Measurements from ENCODE around the gene FOSL1.
A peak's percentile ranks its signal among the peaks of the same experiment; 100 is the strongest.

The FOSL1 gene

DNA sequence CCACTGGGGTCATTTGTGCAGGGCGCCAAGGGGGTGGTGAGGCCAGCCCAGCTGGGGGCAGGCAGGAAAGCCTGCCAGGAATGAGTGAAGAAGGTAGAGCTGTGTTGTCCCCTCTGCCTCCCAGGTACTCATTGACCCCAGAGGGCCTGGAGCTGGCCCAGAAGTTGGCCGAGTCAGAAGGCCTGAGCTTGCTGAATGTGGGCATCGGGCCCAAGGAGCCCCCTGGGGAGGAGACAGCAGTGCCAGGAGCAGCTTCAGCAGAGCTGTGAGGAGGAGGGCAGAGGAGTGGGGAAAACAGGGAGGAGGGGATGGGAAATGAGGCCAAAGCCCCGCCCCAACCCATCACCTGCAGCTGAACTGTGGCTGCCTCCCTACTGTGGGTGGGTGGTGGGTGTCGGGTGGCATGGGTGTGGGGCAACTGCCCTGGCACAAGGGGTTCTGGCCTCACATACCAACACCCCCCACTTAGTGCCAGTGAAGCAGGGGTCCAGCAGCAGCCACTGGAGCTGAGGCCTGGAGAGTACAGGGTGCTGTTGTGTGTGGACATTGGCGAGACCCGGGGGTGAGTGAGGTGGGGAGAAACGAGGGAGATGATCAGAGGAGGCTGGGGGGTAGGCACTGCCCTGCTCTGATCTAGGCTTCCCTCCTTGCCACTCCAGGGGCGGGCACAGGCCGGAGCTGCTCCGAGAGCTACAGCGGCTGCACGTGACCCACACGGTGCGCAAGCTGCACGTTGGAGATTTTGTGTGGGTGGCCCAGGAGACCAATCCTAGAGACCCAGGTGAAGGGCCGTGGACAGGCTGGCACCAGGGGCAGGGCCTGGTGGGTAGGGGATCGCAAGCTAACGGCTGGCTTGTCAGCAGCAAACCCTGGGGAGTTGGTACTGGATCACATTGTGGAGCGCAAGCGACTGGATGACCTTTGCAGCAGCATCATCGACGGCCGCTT, 37.0 kb downstream of the FOSL1 start:
- Histone ChIP-seq H3K9ac (no peak overlapping the region), H3K36me3 (ENCODE audit: insufficient read depth) (no peaks in the 10 kb centered on the region), H3K4me2 (no peak overlapping the region), H2AFZ (ENCODE audit: low read depth) (no peak overlapping the region), H3K4me3 (IDR thresholded peaks at IDR 0.05; ENCODE audit: insufficient read depth, low read depth, low read length) (no peak overlapping the region), H3K27me3 (ENCODE audit: insufficient read depth, low read depth) (no peaks in the 10 kb centered on the region), H3K27ac (no peak overlapping the region; the same call in 1 of the 2 replicates), H3K79me2 (ENCODE audit: insufficient read depth, low read depth) (peaks cover 22% of the 10 kb centered on the region), H3K4me1 (ENCODE audit: low read depth, poor library complexity, severe bottlenecking) (peaks cover 19% of the 10 kb centered on the region), H4K20me1 (ENCODE audit: insufficient read depth) (no peaks in the 10 kb centered on the region)
- TF ChIP-seq CTCF (conservative IDR thresholded peaks at IDR 0.05; ENCODE audit: low read depth, low read length), result no peak

- no peak overlapping the region for H2AFZ ChIP-seq (ENCODE audit: low read depth)
- no peak overlapping the region for H3K4me3 ChIP-seq (IDR thresholded peaks at IDR 0.05; ENCODE audit: insufficient read depth, low read depth, low read length)
- H4K20me1 ChIP-seq (ENCODE audit: insufficient read depth), result no peaks in the 10 kb centered on the region
- H3K27ac ChIP-seq, result no peak overlapping the region; the same call in 1 of the 2 replicates
- no peaks in the 10 kb centered on the region for H3K36me3 ChIP-seq (ENCODE audit: insufficient read depth)
- H3K4me2 ChIP-seq, result peak overlapping the region; percentile 87
- H3K9ac ChIP-seq, result 0 out of 2 replicates have a peak overlapping the region, but pooled peaks have one; percentile 81
- no peaks in the 10 kb centered on the region for H3K27me3 ChIP-seq (ENCODE audit: insufficient read depth, low read depth)
- TF ChIP-seq CTCF (conservative IDR thresholded peaks at IDR 0.05; ENCODE audit: low read depth, low read length), result no peak
- peaks cover 19% of the 10 kb centered on the region for H3K4me1 ChIP-seq (ENCODE audit: low read depth, poor library complexity, severe bottlenecking)
- peaks cover 28% of the 10 kb centered on the region for H3K79me2 ChIP-seq (ENCODE audit: insufficient read depth, low read depth)
Measured at GRCh38 chr11:65862191-65862735, 37.9 kb downstream of the FOSL1 start.

DNA sequence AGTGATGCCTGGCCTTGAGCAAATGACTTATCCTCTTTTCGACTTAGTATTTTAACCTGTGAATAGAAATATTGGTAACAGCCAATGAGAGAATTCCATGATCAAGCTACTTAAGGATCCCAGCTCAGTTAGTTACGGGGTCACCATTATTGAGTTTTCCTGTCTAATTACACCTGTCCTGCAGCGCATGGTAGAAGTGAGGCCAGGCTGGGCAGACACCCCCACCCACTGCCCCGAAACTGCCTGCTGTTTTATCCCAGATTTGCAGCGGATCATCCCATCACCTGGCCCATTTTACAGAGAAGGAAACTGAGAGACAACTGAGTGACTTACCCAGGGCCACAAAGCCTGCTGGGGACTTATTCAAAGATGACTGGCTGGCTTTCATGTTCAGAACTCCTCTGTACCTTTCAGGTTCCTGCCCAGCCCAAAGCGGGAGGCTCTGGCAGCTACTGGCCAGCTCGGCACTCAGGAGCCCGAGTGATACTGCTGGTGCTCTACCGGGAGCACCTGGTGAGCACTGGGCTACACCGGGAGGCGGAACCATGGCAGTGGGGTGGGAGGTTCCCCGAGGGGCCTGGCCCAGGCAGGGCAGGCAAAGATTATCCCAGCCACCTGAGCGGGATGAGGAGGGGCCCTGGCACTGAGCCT, 38.5 kb downstream of the FOSL1 start:
- Histone ChIP-seq H3K4me3 (IDR thresholded peaks at IDR 0.05; ENCODE audit: insufficient read depth, low read depth, low read length) (no peak overlapping the region), H3K27me3 (ENCODE audit: insufficient read depth, low read depth) (no peaks in the 10 kb centered on the region), H4K20me1 (ENCODE audit: insufficient read depth) (peaks cover 2% of the 10 kb centered on the region), H3K4me1 (ENCODE audit: low read depth, poor library complexity, severe bottlenecking) (peaks cover 20% of the 10 kb centered on the region), H3K4me2 (peak overlapping the region; percentile 87), H3K27ac (no peak overlapping the region; the same call in 1 of the 2 replicates), H3K9ac (peak overlapping the region; percentile 81; the same call in 1 of the 2 replicates), H3K36me3 (ENCODE audit: insufficient read depth) (no peaks in the 10 kb centered on the region), H2AFZ (ENCODE audit: low read depth) (no peak overlapping the region), H3K79me2 (ENCODE audit: insufficient read depth, low read depth) (peaks cover 34% of the 10 kb centered on the region)
- no peak for TF ChIP-seq CTCF (conservative IDR thresholded peaks at IDR 0.05; ENCODE audit: low read depth, low read length)

DNA sequence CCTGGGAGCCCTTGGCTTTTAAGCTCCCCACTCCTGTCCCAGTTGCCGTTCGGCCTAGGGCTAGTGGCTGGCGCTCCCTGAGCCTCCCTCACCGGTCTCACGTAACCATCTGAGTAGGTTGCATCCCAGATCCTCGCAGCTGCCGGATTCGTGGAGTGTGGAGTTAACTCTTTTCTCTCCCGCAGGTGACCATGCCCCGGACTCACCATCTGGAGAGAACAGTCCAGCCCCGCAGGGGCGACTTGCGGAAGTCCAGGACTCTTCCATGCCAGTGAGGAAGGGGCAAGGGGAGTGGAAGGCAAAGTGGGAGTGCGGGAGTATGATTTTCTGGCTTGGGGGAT, 39.1 kb downstream of the FOSL1 start:
- Histone ChIP-seq H4K20me1 (ENCODE audit: insufficient read depth) (peaks cover 7% of the 10 kb centered on the region), H2AFZ (ENCODE audit: low read depth) (peak overlapping the region; percentile 55; the same call in 1 of the 2 replicates), H3K4me1 (ENCODE audit: low read depth, poor library complexity, severe bottlenecking) (peaks cover 25% of the 10 kb centered on the region), H3K36me3 (ENCODE audit: insufficient read depth) (no peaks in the 10 kb centered on the region; the same call in 1 of the 2 replicates), H3K4me2 (peak overlapping the region; percentile 87), H3K4me3 (IDR thresholded peaks at IDR 0.05; ENCODE audit: insufficient read depth, low read depth, low read length) (no peak overlapping the region), H3K79me2 (ENCODE audit: insufficient read depth, low read depth) (peaks cover 39% of the 10 kb centered on the region), H3K9ac (peak overlapping the region; percentile 81), H3K27ac (peak overlapping the region; percentile 82), H3K27me3 (ENCODE audit: insufficient read depth, low read depth) (no peaks in the 10 kb centered on the region)
- no peak for TF ChIP-seq CTCF (conservative IDR thresholded peaks at IDR 0.05; ENCODE audit: low read depth, low read length)
